Right cardiac atrium (tissue), 5 donors: ENCODE measurements around the gene SETD3. TPM values are rescaled to one million over a fixed set of nuclear protein-coding genes. Genes with fewer than 3 reads are reported as not detected.

Experiments
- ATAC-seq, 2 donors: fragments of 200-7000 bp; cut with Tn5 transposase; one replicate each; pipeline versions ENCODE4 v1.8.0 to v1.9.1; 2020; ENCODE audit warnings: moderate library complexity in 2 of 2, mild to moderate bottlenecking in 1 of 2
- DNase-seq, 3 donors: peaks; one replicate each; pipeline ENCODE4 v3.0.0-alpha.2; 2020
- H3K27ac ChIP-seq: one replicate; pipeline ENCODE4 v1.5.1; 2013; ENCODE audit warnings: mild to moderate bottlenecking, low read length, control low read depth, moderate library complexity
- H3K27me3 ChIP-seq: one replicate; pipeline ENCODE4 v1.6.1; 2013; ENCODE audit not compliant: control insufficient read depth, insufficient read depth
- H3K4me1 ChIP-seq: one replicate; pipeline ENCODE4 v1.6.1; 2013; ENCODE audit warnings: low read length; ENCODE audit not compliant: control insufficient read depth, insufficient read depth
- H3K4me3 ChIP-seq: one replicate; pipeline ENCODE4 v1.5.1; 2013; ENCODE audit warnings: low read length, control low read depth
- H3K9me3 ChIP-seq: one replicate; pipeline ENCODE4 v1.6.1; 2013; ENCODE audit warnings: low read length; ENCODE audit not compliant: control insufficient read depth
- WGBS: extraction: QIAGEN DNeasy Blood & Tissue Kit; methylation state at CpG from one replicate; pipeline ENCODE4 v1.1.7; 2013; 5-methylcytosine and 5-hydroxymethylcytosine counted together
- intact Hi-C, 4 donors: fragments of 100-400 bp; cut with DNase I; formaldehyde crosslinking; loops; one replicate each; pipeline versions ENCODE4 v1.11.0 to v1.14.0; 2022 to 2023
- polyA plus RNA-seq: library from polyadenylated mRNA; stranded (reverse); fragments of 200-250 nt; gene quantifications from one replicate; pipeline ENCODE4 v1.2.3, GENCODE V29; 2013
- total RNA-seq, 4 donors: library from RNA; stranded (reverse); fragmentation: NEBNext Ultra II Directional; extraction: Animal tissue kit (Norgen Biotek cat#: 25700); gene quantifications; one replicate each; pipeline ENCODE4 v1.2.1, GENCODE V29; 2021
- donor health status: healthy with polysubstance abuse.
- donor health status: DM: no; HTN: yes; CAD: no.
- donor health status: DM: no; HTN: no; CAD: no.
- donor health status: DM: no; HTN: yes; CAD: no; lungs with severe emphysema.
- donor health status: DM: yes; HTN: yes; CAD: no.

Gene SETD3
- total and polyA plus RNA-seq, 5 donors: 65.4 to 127 (median 106) TPM

DNA sequence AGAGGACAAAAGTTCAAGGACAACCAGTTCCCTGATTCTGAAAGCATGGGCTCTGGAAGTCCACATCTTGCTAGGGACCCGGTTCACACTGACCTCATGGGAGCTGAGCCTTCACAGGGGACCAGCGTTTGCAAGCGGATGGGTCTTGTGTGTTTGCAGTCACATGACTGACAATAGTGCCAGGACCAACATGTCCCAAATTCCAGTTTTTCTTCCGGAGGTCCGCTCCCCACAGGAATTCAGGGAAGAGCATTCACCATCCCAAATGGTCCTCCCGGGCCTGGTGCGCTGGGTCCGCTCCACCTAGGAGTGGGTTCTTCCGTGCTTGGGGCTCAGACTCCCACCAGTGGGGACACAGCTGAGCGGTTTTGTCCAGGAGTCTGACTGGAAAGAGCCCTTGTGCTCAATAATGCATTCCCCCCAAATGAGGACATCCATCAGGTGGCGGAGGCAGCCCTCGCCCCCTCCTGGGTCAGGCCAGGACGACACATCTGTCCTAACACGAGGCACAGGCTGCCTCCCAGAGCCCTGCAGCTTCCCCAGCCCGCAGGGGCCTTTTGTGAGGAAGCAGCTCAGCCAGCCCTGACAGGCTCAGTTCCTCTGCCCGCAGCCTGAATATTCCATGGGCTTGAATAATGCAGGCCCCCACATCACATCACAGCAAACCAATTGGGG, 116.9 kb downstream of the SETD3 start:
- Histone ChIP-seq H3K4me3 (no peak overlapping the region), H3K27me3 (no peaks in the 10 kb centered on the region), H3K4me1 (no peaks in the 10 kb centered on the region), H3K9me3 (no peaks in the 10 kb centered on the region), H3K27ac (no peak overlapping the region)
- WGBS: 75% methylated on average over 16 of the region's 16 CpGs
- intact Hi-C loops: no loop called here
- DNase-seq (peak in 1 of 3 donors; percentile 21), ATAC-seq (no peak)

DNA sequence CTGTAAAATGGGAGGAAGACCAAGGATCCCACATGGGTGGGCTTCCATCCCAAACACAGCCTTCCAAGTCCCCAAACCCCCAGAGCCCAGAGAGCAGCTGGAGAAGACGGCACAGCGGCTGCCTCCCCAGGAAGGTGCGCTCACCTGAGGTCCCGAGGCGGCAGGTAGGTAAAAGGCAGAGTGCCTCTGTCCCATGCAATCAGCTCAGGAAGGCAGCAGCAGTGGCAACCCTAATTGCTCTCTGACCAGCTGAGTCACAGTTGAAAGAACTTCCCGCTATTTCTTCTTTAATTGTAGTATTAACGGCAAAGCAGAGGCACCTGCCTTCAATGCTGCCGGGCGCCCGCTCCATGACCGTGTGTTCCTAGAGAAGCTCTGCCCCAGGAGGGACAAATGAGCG, 117.6 kb downstream of the SETD3 start:
- H3K27me3 ChIP-seq: no peaks in the 10 kb centered on the region
- no peak for ATAC-seq
- DNase-seq: peak in 1 of 3 donors; percentile 20
- no peak overlapping the region for H3K27ac ChIP-seq
- 94% methylated on average over 12 of the region's 12 CpGs for WGBS
- H3K4me1 ChIP-seq: no peaks in the 10 kb centered on the region
- intact Hi-C loops: no loop called here
- no peaks in the 10 kb centered on the region for H3K9me3 ChIP-seq
- no peak overlapping the region for H3K4me3 ChIP-seq

DNA sequence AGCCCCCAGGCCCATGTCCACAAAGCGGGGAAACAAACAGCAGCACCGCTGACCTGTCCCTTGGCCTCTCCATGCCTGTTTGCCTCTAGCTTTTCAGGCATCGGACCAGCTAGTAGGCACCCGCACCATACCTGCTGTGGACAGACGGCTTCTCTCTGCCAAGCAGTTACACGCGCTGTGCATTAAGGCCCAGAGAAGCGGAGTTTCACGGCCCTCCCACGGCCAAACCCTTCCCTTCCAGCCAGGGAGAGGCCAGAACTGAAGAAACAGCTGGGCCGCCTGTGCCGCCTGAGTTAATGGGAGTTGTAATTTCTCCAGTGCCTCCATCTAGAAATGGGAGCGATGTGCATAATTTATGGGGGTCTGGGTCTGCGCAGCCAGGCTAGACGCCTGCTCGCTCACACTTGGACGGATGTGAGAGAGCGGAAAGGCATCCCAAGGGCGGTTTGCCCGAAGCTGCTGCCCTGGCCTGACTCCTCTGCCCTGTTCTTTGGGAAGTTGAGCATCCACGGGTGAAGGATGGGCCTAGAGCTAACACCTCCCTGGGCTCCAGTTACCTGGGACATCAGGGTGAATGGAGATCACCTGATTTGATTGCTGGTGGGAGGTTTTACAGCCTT, 119.0 kb downstream of the SETD3 start:
- WGBS: 92% methylated on average over 21 of the region's 21 CpGs

DNA sequence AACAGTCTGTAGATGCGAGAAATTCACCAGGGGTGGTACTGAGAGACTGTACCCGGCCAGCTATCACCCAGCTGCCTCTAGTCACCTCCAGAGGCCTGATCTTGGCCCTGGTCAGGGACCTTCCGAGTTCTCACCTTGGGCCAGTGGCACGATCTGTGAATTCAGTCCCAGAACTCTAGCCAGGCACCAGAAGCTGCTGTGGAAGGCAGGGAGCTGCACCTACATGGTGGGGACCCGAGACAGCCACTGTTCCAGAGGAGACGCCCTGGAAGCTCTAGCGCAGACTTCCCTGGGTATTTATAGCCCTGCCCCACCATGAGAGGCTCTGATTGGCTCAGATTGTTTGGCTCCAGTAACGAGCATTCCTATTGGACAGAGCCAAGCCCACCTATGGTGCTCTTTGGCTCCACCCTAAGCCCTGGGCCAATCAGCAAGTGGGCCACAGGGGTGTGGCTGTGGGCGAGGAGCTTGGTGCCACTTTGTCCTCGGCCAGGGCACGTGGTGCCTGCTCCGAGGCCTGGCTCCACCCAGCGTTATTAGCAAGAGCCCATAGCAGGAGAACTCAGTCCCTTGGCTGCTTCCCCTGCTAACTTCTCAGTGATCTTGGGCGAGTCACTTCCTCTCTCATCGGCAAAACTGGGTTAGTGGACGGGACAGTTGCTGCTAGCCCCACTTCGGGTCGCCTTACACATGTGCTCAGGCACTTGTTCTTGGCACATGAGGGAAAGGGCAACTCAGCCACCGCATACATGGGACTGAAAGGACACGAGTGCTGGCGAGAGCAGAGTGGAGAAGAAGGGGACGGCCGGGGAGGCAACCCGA, 119.7 kb downstream of the SETD3 start:
- no peaks in the 10 kb centered on the region for H3K27me3 ChIP-seq
- no peaks in the 10 kb centered on the region for H3K9me3 ChIP-seq
- H3K4me1 ChIP-seq: no peaks in the 10 kb centered on the region
- WGBS: 88% methylated on average over 24 of the region's 24 CpGs
- H3K27ac ChIP-seq: no peak overlapping the region
- ATAC-seq: no peak
- peak in 1 of 3 donors; percentile 25 for DNase-seq
- intact Hi-C loops: no loop called here
- no peak overlapping the region for H3K4me3 ChIP-seq

More for the DNA sequence above, 119.0 kb downstream of the SETD3 start:
- H3K27ac ChIP-seq: no peak overlapping the region
- H3K4me3 ChIP-seq: no peak overlapping the region
- H3K9me3 ChIP-seq: no peaks in the 10 kb centered on the region
- intact Hi-C loops: no loop called here
- DNase-seq: no peak
- H3K4me1 ChIP-seq: no peaks in the 10 kb centered on the region
- no peak for ATAC-seq
- no peaks in the 10 kb centered on the region for H3K27me3 ChIP-seq

DNA sequence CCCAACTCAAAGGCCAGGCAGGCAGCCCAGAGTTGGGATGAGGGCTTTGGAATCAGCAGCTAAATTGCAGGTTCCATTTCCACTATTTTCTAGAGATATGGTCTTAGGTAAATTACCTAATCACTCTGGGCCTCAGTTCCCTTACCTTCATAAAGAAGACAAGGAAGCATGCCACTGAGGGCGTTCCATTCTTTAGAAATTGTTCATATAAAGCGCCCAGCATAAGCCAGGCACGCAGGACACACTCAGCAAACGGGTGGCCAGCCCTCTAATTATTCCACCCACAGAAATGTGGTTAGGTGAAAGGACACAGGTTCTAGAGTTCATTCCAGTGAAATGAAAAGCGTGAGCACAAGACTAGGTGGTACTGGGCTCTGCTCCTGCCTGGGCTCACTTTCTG, 120.8 kb downstream of the SETD3 start:
- intact Hi-C loops: no loop called here
- no peak for ATAC-seq
- no peaks in the 10 kb centered on the region for H3K27me3 ChIP-seq
- H3K4me3 ChIP-seq: no peak overlapping the region
- no peaks in the 10 kb centered on the region for H3K9me3 ChIP-seq
- H3K4me1 ChIP-seq: no peaks in the 10 kb centered on the region
- H3K27ac ChIP-seq: no peak overlapping the region
- 90% methylated on average over 5 of the region's 5 CpGs for WGBS
- no peak for DNase-seq

DNA sequence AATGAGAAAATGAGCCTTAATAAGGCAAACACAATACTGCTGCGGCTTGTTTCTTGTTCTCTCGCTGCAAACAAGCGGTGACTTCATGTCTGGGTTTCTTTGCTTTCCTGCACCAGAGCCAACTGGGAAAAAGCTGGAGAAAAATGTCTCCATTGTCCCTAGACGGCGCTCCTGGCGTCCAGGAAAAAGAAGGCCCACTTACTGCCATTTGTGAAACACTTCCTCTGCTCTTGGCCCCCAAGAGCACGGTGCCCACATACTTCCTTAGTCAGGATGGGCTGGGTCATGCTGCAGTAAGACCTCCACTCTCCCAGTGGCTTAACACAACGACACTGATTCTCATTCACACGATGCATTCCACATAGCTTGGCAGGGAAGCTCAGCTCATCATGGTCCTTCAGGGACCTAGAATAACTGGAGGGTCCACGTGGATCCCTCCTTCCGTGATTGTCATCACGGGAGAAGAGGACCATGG, 122.7 kb downstream of the SETD3 start:
- 72% methylated on average over 12 of the region's 12 CpGs for WGBS
- H3K27ac ChIP-seq: no peak overlapping the region
- no peaks in the 10 kb centered on the region for H3K27me3 ChIP-seq
- H3K4me1 ChIP-seq: no peaks in the 10 kb centered on the region
- no peak overlapping the region for H3K4me3 ChIP-seq
- intact Hi-C loops: no loop called here
- no peak for ATAC-seq
- H3K9me3 ChIP-seq: no peaks in the 10 kb centered on the region
- no peak for DNase-seq

DNA sequence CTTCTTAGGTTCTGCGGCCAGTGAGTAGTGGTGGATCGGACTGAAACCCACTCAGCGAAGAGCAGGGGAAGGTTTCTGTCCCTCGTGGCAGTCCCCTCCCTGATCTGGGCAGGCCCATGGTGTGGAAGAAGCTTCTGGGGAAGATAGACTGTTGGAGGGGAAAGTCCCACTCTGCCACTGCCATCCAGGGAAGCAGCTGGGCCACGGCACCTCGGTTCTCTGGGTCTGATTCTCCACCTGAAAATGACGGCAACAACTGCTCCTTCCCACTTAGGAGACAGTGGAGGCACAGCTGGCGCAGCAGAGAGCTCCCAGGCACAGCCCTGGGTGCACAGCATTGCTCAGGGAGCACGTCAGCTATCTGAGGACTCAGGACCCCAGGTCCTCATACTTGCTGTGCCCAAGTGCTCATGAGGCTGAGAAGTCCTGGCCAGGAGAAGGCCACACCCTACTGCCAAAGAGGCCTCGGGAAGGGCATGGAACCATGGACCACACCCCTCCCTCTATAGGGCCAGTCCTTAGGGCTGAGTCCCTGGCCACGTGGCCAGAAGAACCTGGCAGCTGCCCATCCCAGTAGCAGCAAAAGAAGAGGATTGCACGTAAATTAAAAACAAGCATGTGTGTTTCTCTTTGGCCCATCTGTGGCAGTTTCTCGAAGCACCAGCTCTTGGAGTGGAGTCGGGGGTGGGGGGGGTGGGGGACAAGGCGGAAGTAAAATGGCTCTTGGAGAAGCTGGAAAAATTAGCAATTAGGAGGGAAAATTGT, 123.3 kb downstream of the SETD3 start:
- no peak overlapping the region for H3K27ac ChIP-seq
- DNase-seq (no peak), ATAC-seq (no peak)
- WGBS: 84% methylated on average over 15 of the region's 15 CpGs
- intact Hi-C loops: no loop called here
- H3K4me3 ChIP-seq: no peak overlapping the region
- H3K4me1 ChIP-seq: no peaks in the 10 kb centered on the region
- H3K27me3 ChIP-seq: no peaks in the 10 kb centered on the region
- H3K9me3 ChIP-seq: no peaks in the 10 kb centered on the region

DNA sequence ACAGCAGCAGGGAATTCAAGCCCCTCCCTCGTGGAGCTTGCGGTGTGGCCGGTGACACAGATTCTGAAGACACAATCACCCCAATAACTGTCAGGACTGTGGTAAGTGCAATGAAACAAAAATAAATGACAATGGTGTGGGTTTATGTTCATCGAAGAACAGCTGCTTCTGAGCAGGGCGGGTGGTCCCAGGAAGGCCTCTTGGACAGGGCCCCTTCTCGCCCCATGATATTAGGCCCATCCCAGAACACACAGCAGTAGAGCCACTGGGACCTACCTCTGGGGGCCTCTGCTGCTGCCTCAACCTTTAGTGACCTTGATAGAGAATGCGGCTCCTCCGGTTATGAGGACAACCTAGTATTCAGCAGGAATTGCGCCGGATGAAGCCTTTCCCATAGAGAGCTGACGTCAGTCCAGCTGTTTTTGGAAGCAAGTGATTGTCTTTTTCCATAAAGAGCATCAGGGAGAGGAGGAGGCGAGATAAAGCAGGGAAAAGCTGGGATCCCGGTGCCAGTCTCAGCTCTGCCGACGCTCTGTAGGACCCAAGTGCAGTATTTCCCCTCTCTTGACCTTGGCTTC, 124.5 kb downstream of the SETD3 start:
- ATAC-seq: no peak

DNA sequence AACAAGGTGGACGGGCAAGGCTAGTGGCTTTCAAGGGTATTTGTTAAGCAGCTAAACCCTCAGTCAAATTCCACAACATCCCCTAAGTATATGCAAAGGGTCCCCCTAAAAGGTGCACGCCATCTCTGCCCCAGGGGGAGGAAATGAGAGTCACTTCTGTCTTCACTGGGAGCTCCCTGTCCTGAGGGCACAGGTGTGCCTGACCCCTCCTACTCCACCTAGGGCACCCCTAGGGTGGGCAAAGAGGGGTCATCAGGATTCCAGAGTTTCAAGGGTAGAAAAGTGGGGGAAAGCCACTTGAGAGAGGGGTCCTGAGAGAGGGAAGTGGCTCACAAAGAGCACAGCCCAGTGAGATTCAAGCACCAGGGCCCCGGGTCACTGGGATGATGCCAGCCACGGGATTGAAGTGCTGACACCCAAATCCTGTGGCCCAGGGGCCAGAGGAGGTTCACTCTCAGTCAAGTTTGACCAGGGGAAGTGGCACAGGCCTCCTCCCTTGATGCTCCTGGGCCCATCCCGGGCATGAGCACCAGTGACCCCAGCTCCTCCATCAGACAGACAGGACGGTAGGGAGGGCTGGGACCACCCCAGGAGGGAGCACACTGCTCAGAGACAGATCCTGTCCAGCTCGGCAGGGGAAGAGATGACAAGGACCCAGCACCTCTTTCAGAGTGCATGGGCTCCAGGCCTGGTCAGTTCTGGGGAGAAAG, 126.3 kb downstream of the SETD3 start:
- no peaks in the 10 kb centered on the region for H3K9me3 ChIP-seq
- H3K4me3 ChIP-seq: no peak overlapping the region
- intact Hi-C loops: no loop called here
- no peaks in the 10 kb centered on the region for H3K27me3 ChIP-seq
- WGBS: 80% methylated on average over 7 of the region's 7 CpGs
- no peak for ATAC-seq
- no peak overlapping the region for H3K27ac ChIP-seq
- no peaks in the 10 kb centered on the region for H3K4me1 ChIP-seq
- DNase-seq: no peak

More for the DNA sequence above, 124.5 kb downstream of the SETD3 start:
- Histone ChIP-seq H3K27me3 (no peaks in the 10 kb centered on the region), H3K4me1 (no peaks in the 10 kb centered on the region), H3K4me3 (no peak overlapping the region), H3K9me3 (no peaks in the 10 kb centered on the region), H3K27ac (no peak overlapping the region)
- intact Hi-C loops: no loop called here
- DNase-seq: no peak
- WGBS: 71% methylated on average over 15 of the region's 15 CpGs

DNA sequence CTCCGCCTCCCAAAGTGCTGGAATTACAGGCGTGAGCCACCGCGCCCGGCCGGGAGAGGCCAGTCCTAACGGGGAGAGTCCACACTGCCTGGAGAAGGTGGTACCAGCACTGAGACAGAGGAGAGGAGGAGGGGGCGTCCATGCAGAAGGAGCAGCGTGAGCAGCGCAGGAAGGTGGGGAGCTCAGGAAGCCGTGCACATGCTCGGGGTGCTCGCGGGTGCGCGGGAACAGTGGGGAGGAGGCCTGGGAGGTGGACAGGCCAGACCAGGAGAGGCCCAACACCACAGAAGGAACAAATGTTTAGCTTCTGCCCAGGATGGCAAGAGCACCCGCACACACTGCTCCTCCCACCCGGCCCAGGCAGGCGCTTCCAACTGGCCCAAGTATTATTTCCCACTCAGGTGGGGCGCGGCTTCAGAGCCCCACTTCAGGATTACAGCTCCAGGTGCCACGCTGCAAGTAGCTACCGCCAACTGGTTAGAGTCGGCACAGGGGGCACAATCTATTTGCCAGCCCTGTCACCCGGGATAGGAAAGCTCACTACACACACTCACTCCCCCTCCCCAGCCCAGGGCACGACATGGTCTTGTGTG, 127.9 kb downstream of the SETD3 start:
- Histone ChIP-seq H3K4me1 (no peaks in the 10 kb centered on the region), H3K27me3 (no peaks in the 10 kb centered on the region), H3K9me3 (no peaks in the 10 kb centered on the region), H3K27ac (no peak overlapping the region), H3K4me3 (no peak overlapping the region)
- DNase-seq (no peak), ATAC-seq (no peak)
- WGBS: 86% methylated on average over 26 of the region's 26 CpGs
- intact Hi-C loops: no loop called here
